Activated CD8-positive, alpha-beta memory T cell treated with anti-CD3 and anti-CD28 coated beads, Interleukin-2, amount 10 ng/mL, durations not matched to agents 7 days and 5 days (primary cell): ENCODE data around the gene SDHAF1. TPM values are rescaled to one million over a fixed set of nuclear protein-coding genes. Genes with fewer than 3 reads are reported as not detected.
"Not testable (repeated sequence)": the region's sequence is repeated elsewhere in the genome, so short reads cannot be mapped to it uniquely, and the experiment has no call there.

ENCODE experiments used
- ATAC-seq: fragments of 150-1000 bp; cut with Tn5 transposase; one replicate; pipeline ENCODE4 v1.10.0; 2021; ENCODE audit warnings: moderate library complexity
- CTCF ChIA-PET: fragments of 350-600 bp; sonication (Branson Sonifier 250); formaldehyde crosslinking; loops from one replicate; lab custom pipeline; 2021; ENCODE audit warnings: antibody characterized with exemption; lab: Charles Lee
- DNase-seq: peaks from one replicate; pipeline ENCODE4 v3.0.0-alpha.2; 2020
- H3K27ac Mint-ChIP-seq: one replicate; pipeline ENCODE4 v1.8.0; 2021; ENCODE audit warnings: mild to moderate bottlenecking, mixed read lengths
- H3K27me3 Mint-ChIP-seq: one replicate; pipeline ENCODE4 v1.8.0; 2021; ENCODE audit warnings: mixed read lengths
- H3K36me3 Mint-ChIP-seq: one replicate; pipeline ENCODE4 v1.8.0; 2021; ENCODE audit warnings: mild to moderate bottlenecking, mixed read lengths
- H3K4me1 Mint-ChIP-seq: one replicate; pipeline ENCODE4 v1.8.0; 2021; ENCODE audit warnings: mixed read lengths
- H3K4me3 Mint-ChIP-seq: one replicate; pipeline ENCODE4 v1.8.0; 2021; ENCODE audit warnings: mild to moderate bottlenecking, moderate library complexity, mixed read lengths
- H3K9me3 Mint-ChIP-seq: one replicate; pipeline ENCODE4 v1.8.0; 2022; ENCODE audit warnings: low read depth, mixed read lengths
- total RNA-seq, 2 experiments: library from RNA; stranded (reverse); gene quantifications; one replicate each; pipeline ENCODE4 v1.2.3, GENCODE V29; 2021

SDHAF1 gene
- total RNA-seq, 2 experiments from 2014 or later = 19.8 to 20.2 TPM

GRCh38 chr19:35975608-35976214 lies 19.3 kb upstream of the SDHAF1 start:
- Mint-ChIP-seq H3K4me3 (no peak overlapping the region), H3K9me3 (no peaks in the 10 kb centered on the region), H3K27ac (no peak overlapping the region), H3K36me3 (no peaks in the 10 kb centered on the region), H3K27me3 (peaks cover 4% of the 10 kb centered on the region), H3K4me1 (no peaks in the 10 kb centered on the region)
- DNase-seq = no peak
- no peak for ATAC-seq
- CTCF ChIA-PET = no interaction called here

GRCh38 chr19:35977446-35978222 lies 17.4 kb upstream of the SDHAF1 start:
- CTCF ChIA-PET = no interaction called here
- no peak overlapping the region for H3K4me3 Mint-ChIP-seq

GRCh38 chr19:35978271-35978670 lies 16.7 kb upstream of the SDHAF1 start:
- DNase-seq = no peak
- H3K36me3 Mint-ChIP-seq = no peaks in the 10 kb centered on the region
- H3K27ac Mint-ChIP-seq = no peak overlapping the region
- CTCF ChIA-PET = no interaction called here
- no peak for ATAC-seq
- H3K27me3 Mint-ChIP-seq = peaks cover 9% of the 10 kb centered on the region
- H3K4me1 Mint-ChIP-seq = no peaks in the 10 kb centered on the region
- H3K9me3 Mint-ChIP-seq = no peaks in the 10 kb centered on the region
- no peak overlapping the region for H3K4me3 Mint-ChIP-seq

More at GRCh38 chr19:35977446-35978222, 17.4 kb upstream of the SDHAF1 start:
- H3K27ac Mint-ChIP-seq = no peak overlapping the region
- peaks cover 9% of the 10 kb centered on the region for H3K27me3 Mint-ChIP-seq
- DNase-seq = peak; percentile 57
- H3K9me3 Mint-ChIP-seq = no peaks in the 10 kb centered on the region
- H3K4me1 Mint-ChIP-seq = no peaks in the 10 kb centered on the region
- H3K36me3 Mint-ChIP-seq = no peaks in the 10 kb centered on the region
- ATAC-seq = peak; percentile 70

GRCh38 chr19:35978832-35979365 lies 16.1 kb upstream of the SDHAF1 start:
- no peak overlapping the region for H3K4me3 Mint-ChIP-seq
- no peaks in the 10 kb centered on the region for H3K36me3 Mint-ChIP-seq
- DNase-seq (no peak), ATAC-seq (no peak)
- H3K27ac Mint-ChIP-seq = no peak overlapping the region
- H3K27me3 Mint-ChIP-seq = peaks cover 14% of the 10 kb centered on the region
- H3K4me1 Mint-ChIP-seq = no peaks in the 10 kb centered on the region
- H3K9me3 Mint-ChIP-seq = no peaks in the 10 kb centered on the region
- CTCF ChIA-PET = no interaction called here

- ATAC-seq, H3K27ac Mint-ChIP-seq, H3K9me3 Mint-ChIP-seq, CTCF ChIA-PET, H3K36me3 Mint-ChIP-seq, H3K4me1 Mint-ChIP-seq, DNase-seq, H3K4me3 Mint-ChIP-seq: not testable (repeated sequence)
- H3K27me3 Mint-ChIP-seq = peaks cover 30% of the 10 kb centered on the region
These were observed 14.0 kb upstream of the SDHAF1 start for GRCh38 chr19:35980997-35981396.

- H3K4me3 Mint-ChIP-seq = no peak overlapping the region
- ATAC-seq = no peak
- H3K36me3 Mint-ChIP-seq = no peaks in the 10 kb centered on the region
- peaks cover 2% of the 10 kb centered on the region for H3K4me1 Mint-ChIP-seq
- H3K27ac Mint-ChIP-seq = no peak overlapping the region
- CTCF ChIA-PET = no interaction called here
- H3K27me3 Mint-ChIP-seq = peaks cover 45% of the 10 kb centered on the region
- DNase-seq = no peak
- no peaks in the 10 kb centered on the region for H3K9me3 Mint-ChIP-seq
These were observed 11.8 kb upstream of the SDHAF1 start for GRCh38 chr19:35983177-35983576.

GRCh38 chr19:35986111-35986510 lies 8.9 kb upstream of the SDHAF1 start:
- ATAC-seq = no peak
- Mint-ChIP-seq H3K27ac (no peak overlapping the region), H3K36me3 (peaks cover 2% of the 10 kb centered on the region), H3K4me3 (no peak overlapping the region), H3K27me3 (peaks cover 47% of the 10 kb centered on the region), H3K9me3 (no peaks in the 10 kb centered on the region), H3K4me1 (peaks cover 2% of the 10 kb centered on the region)
- DNase-seq = no peak
- CTCF ChIA-PET = no interaction called here

- Mint-ChIP-seq H3K27me3 (peaks cover 47% of the 10 kb centered on the region), H3K9me3 (no peaks in the 10 kb centered on the region), H3K4me3 (peak overlapping the region; percentile 47), H3K36me3 (peaks cover 2% of the 10 kb centered on the region), H3K27ac (no peak overlapping the region), H3K4me1 (peaks cover 2% of the 10 kb centered on the region)
- DNase-seq (no peak), ATAC-seq (peak; percentile 50)
- CTCF ChIA-PET = no interaction called here
These were observed 8.1 kb upstream of the SDHAF1 start for GRCh38 chr19:35986664-35987570.

GRCh38 chr19:35987571-35987896 lies 7.5 kb upstream of the SDHAF1 start:
- no peaks in the 10 kb centered on the region for H3K9me3 Mint-ChIP-seq
- H3K27me3 Mint-ChIP-seq = peaks cover 47% of the 10 kb centered on the region
- no peak overlapping the region for H3K4me3 Mint-ChIP-seq
- DNase-seq (no peak), ATAC-seq (no peak)
- H3K27ac Mint-ChIP-seq = no peak overlapping the region
- CTCF ChIA-PET = interaction anchor here (1.4 kb wide), 1 partner anchor 106 kb away, joined by 3 read pairs; no protein-coding TSS in a partner anchor
- peaks cover 2% of the 10 kb centered on the region for H3K36me3 Mint-ChIP-seq
- peaks cover 2% of the 10 kb centered on the region for H3K4me1 Mint-ChIP-seq

GRCh38 chr19:35988824-35989223 lies 6.2 kb upstream of the SDHAF1 start:
- Mint-ChIP-seq H3K27me3 (peaks cover 42% of the 10 kb centered on the region), H3K9me3 (no peaks in the 10 kb centered on the region), H3K27ac (no peak overlapping the region), H3K36me3 (peaks cover 2% of the 10 kb centered on the region), H3K4me1 (peaks cover 2% of the 10 kb centered on the region), H3K4me3 (no peak overlapping the region)
- ATAC-seq (no peak), DNase-seq (no peak)
- CTCF ChIA-PET = interaction anchor here (1.4 kb wide), 1 partner anchor 105 kb away, joined by 3 read pairs; no protein-coding TSS in a partner anchor

- H3K27me3 Mint-ChIP-seq = peaks cover 34% of the 10 kb centered on the region
- DNase-seq = no peak
- no peaks in the 10 kb centered on the region for H3K9me3 Mint-ChIP-seq
- ATAC-seq = no peak
- H3K27ac Mint-ChIP-seq = no peak overlapping the region
- peaks cover 10% of the 10 kb centered on the region for H3K4me1 Mint-ChIP-seq
- H3K36me3 Mint-ChIP-seq = peaks cover 2% of the 10 kb centered on the region
- no peak overlapping the region for H3K4me3 Mint-ChIP-seq
- CTCF ChIA-PET = no interaction called here
These were observed 4.8 kb upstream of the SDHAF1 start for GRCh38 chr19:35990156-35990555.

GRCh38 chr19:35990771-35991730 lies 3.9 kb upstream of the SDHAF1 start:
- H3K36me3 Mint-ChIP-seq = peaks cover 2% of the 10 kb centered on the region
- H3K4me3 Mint-ChIP-seq = no peak overlapping the region
- H3K9me3 Mint-ChIP-seq = no peaks in the 10 kb centered on the region
- H3K27me3 Mint-ChIP-seq = peaks cover 25% of the 10 kb centered on the region
- ATAC-seq (no peak), DNase-seq (no peak)
- CTCF ChIA-PET = interaction anchor here (0.7 to 1.0 kb wide), 2 partner anchors 32 to 921 kb away, joined by 3 to 4 read pairs; no protein-coding TSS in a partner anchor
- H3K4me1 Mint-ChIP-seq = peaks cover 15% of the 10 kb centered on the region
- no peak overlapping the region for H3K27ac Mint-ChIP-seq
